GM18505 (cell line): ENCODE data around the gene MYO5A.
A peak's percentile ranks its signal among the peaks of the same experiment; 100 is the strongest.

ENCODE experiments used
- ATAC-seq: cut with Tn5 transposase; IDR thresholded peaks from one replicate; pipeline ENCODE4 v1.9.1; 2021; ENCODE audit not compliant: unreplicated experiment
- POLR2A ChIP-seq: IDR thresholded peaks from 4 replicates; pipeline ENCODE4 v1.6.1; 2011; ENCODE audit warnings: borderline replicate concordance; ENCODE audit not compliant: insufficient read depth, insufficient read length; ENCODE audit errors: extremely low read depth

The MYO5A gene

DNA sequence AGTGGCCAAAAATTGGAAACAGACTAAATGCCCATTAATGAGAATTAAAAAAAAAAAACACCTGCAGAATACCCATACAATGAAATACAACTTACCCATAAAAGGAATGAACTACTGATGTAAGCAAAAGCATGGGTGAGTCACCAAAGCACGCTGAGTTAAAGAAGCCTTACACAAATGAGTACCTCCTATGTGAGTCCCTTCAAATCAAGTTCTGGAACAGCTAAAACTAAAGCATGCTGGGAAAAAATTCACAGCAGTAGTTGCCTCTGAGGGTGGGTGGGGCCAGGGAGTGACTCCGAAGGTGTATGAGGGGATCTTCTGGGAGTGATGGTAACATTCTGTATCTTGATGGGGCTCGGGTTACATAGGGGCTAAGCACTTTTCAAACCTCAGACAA lies 244.5 kb downstream of the MYO5A start:
- TF ChIP-seq POLR2A: no peak
- ATAC-seq: no peak

DNA sequence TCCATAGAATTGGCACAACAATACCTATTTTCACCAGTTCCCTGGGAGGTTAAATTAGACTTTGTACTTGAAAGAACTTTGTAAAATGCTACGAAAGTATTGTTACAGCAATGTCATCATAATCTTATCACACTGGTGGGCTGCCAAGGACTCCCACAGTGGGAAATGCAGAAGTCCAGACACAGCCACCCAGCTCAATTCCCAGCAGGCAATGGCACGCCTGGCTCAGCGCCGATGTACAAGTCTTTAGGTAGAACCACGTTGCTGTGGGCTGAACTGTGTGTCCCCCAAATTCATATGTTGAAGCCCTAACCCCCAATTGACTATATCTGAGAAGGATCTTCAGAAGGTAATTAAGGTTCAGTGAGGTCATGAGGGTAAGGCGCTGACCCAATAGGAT lies 245.4 kb downstream of the MYO5A start:
- no peak for TF ChIP-seq POLR2A
- no peak for ATAC-seq

DNA sequence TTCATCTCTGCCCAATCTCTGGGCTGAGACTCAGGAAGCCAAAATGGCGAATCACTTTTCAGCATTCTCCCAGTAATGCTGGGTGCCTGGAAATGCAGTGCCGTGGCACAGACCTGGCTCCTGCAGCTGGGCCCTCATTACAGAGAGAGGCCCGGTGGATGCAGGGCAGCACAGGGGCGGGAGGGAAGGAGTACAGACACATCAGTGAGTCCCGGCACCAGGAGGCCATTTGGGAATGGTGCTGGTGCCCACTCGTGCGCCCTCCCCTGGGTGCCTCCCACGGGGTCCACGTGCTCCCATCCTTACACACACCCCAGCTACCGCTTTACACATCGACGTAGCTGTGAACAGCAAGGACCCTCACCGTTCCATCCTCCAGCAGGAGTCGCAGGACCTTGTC lies 246.3 kb downstream of the MYO5A start:
- no peak for ATAC-seq
- TF ChIP-seq POLR2A: no peak

DNA sequence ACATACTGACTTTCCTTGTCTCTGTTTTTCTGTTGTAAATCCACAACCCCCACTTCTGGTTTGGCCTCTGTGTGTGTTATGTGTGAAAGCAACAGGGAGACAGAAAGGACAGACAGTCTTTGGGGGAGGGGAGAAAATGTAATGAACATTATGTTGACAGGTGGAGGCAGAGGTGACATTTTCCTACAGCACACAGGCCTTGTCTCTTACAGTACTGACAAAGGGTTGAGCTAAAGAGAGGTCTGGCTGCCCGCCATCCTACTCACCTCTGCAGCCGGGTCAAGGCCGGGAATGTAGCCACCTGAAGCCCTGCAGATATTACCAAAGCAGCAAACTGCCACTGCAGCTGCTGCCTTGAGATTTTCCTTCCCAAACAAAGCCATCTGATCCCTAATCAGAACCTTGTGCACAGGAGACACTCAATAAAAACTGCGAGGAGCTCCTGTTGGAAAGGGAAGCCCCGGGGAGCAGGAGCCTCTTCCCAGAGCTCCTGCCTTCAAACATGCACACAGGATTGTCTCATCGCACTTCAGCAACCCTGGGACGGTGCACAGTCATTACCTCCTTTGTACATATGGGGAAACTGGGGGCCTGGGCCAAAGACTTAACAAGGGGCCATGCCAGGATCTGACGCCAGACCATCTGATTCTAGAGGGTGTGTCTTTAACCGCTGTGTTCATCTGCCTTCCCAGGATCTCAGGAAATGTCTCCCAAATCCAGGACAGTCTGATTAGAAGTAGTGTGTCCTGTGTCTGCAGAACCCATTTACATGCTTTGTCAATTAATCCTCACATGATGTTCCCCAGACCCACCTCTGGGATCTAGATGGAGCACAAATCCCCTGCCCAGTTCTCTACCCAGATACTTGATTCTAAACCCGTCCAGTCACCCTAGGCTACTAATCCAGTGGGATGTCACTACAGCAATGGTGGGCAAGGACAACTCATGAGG lies 247.3 kb downstream of the MYO5A start:
- no peak for ATAC-seq
- TF ChIP-seq POLR2A: no peak

DNA sequence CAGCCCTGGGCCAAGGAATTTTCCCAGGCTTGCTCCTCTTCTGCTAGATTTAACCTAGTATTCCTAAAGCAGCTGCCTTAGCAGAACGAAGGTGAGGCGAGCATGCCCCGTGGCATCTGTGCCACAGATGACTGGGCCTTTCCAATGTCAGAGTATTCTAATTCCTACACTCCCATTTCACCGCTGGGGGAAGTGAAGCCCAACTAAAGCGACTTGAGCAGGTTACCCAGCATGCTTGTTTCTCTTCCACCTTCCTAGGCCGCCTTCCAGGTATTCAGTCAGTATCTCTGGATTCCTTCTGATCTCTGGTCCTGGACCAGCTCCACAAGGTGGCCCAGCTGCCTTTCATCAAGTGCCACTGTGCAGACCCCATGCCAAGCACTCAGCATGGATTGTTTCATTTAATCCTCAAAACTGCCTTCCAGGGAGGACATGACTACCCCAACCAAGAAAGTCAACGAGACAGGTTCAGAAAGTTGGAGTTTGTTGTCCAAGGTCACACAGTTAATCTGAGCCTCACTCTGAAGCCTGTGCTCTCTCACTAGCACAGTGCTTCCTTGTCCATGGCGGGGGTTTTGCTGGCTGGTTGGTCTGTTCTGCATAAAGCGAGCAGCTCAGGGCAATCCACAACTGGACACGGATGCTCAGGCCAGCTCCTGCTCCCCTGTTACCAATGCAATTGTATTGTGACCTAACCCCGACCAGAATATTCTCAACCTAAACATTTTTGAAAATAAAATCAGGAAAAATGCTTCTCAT lies 248.2 kb downstream of the MYO5A start:
- no peak for ATAC-seq
- no peak for TF ChIP-seq POLR2A

DNA sequence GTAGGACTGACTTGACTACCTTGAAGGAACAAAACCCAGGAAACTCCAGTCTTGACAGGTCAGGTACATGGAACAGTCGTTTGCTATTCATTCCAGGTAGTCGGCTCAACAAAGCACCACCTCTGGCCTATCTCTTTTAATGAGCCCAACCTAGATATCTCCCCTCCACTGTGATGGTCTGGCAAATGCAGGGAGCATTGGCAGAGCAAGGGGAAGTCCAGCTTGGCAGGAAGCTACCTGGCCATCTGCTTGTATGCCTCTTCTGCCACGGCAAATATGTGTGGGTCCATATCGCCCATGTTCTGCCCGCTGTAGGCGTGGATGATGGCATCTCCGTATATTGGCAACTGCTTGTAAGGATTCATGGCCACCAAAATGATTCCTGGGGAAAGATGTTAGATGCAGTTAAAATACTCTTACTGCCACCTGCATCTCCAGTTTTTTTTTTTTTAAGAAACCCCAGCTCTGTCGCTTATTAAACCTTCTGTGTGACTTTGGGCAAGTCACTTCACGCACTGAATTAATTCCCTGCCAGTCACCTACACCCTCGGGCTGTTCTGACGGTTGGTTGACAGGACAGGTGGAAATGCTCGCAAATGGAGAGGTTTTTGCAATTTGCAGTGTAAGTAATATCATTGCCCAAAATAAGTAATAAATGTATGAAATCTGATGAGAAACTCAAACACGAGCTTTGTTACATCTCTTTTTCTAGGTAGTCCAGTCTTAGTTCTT lies 249.9 kb downstream of the MYO5A start:
- no peak for TF ChIP-seq POLR2A
- no peak for ATAC-seq

DNA sequence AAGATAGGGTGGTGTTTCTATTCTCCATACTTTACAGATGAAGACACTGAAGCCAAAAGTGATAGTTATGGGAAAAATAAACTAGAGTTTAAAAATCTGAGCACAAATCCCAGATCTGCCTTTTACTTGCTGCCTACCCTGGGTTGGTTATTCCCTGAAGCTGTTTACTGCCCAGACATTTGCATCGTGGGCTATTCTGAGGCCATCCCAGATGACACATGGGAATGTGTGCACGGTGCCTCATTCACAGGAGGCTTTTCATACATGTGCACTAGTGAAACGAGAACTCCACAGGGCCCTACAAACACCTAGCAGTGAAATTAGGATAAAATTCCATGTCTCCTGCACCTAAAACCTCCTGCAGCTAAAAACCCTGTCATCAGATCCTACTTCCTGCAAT lies 250.5 kb downstream of the MYO5A start:
- ATAC-seq: no peak

DNA sequence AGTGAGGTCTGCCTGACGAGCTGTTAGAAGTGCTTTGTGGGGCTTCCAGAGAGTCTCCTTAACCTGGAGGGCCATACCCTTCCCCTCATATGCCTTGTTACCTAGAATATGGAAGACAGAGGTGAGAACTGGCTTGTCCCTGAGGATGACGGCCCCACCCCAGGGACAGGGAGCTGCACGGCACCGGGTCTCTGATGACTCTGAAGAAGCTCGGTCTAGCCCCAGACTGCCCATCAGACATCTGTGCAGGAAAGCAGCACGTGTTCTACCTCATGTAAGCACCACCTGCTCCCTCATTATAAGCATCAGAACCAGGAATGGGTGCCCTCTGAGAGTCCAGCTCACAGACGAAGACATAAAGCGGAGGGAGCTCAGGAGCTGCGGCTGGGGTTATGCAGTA lies 251.1 kb downstream of the MYO5A start:
- no peak for ATAC-seq
- no peak for TF ChIP-seq POLR2A

More for the DNA sequence above, 250.5 kb downstream of the MYO5A start:
- TF ChIP-seq POLR2A: no peak

DNA sequence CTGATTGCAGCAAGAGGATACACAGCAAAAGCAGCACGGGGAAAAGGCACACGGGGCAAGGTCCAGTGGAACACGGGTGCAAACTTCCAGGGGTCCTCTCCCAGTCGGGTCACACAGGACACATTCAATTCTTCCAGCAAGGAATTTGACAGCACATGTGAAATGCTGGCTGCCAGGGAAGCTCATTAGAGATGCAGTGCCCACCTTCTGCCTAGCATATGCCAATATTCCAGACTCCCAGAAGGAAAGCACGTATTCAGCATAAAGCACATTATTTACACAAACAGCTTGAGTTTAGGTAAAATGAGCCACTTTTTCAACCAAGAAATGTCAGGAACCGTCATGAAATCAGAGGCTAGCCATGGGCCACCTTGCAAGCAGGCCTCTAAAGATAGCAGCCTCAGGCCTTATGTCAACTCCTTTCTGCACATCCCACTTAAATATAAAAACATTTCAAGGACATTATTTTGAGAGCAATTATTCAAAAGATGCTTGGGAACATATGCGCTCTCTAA lies 252.4 kb downstream of the MYO5A start:
- no peak for ATAC-seq
- no peak for TF ChIP-seq POLR2A

DNA sequence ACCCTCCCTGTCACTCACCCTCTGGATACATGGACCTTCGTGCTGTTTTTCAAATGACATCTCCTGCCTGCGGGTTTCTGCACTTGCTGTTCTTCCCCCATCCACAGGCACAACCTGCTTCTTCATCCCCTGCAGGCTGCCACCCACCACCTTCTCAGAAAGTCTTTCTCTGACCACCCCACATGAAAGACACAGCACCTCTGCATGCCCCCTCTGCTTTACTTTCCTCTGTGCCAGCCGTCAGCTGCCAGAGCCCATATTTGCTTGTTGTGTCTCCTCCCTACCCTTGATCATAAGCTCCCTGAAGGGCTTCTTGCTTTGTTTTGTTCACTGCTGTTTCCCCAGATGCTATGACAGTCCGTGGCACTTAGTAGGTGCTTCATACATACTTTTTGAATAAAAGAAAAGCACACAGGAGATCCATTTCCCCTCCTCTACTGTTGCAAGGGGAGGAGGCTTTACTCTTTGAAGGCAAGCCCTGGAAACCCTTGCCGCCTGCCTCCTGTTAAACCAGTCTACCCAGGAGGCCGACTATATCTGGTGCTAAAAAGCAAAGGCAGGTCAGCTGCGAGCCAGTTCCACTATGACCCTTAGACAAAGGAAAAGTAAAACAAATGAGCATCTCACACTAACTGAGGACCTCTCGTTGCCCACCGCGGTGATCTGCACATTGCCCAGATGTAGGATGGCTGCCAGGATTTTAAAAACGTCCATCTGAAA lies 265.0 kb downstream of the MYO5A start:
- TF ChIP-seq POLR2A: no peak
- ATAC-seq: no peak

DNA sequence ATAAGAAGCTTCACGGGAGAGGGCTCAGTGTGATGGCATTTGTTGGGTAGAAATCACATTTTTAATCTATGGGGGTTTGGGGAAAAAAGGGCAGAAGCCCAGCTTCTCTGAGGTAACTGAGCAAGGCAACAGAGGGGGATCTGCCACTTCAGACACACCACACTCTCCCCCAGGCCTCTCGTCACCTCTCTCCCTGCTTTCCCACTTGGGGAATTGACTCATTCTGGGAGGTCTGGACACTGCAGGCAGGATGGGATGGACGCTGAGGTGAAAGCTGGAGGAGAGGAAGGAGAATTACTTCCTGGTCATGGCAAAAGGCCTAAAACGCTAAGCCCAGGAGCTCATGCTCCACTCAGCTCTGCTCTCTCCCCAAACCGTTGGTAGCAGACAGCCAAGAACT lies 266.3 kb downstream of the MYO5A start:
- TF ChIP-seq POLR2A: no peak

DNA sequence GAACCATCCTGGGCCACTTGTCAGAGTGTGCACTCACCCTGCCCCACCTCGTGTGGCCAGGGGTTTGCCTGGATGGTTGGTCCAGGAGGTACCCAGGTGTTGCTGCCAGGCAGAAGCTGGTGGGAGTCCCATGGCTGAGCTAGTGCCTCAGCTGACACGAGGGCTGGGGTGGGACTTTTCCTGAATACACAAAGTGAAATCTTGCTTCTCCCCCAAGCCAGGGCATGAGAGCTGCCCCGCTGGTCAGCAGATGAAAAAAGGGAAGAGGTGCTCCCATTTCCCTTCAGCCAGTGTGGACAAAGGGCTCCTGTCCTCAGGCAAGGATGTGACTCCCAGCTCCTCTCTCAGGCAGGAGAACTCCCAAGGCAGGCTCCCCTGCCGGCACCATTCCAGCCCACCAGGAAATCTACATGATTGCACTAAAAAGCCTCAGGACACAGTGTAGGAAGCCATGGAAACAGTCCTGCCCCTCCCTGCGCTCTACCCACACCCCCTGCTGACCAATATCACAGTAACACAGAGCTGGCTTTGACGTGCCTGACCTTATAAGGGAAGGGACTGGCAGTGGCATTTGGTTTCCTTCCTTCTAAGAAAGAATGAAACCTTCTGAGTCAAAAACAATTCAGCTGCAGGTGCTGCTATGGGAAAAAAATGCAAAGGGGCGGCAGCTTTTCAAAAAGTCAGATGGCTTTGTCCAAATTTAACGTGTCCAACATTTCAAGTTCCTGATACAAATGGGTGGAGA lies 267.0 kb downstream of the MYO5A start:
- TF ChIP-seq POLR2A: peak; percentile 37
- peak; percentile 98 for ATAC-seq

More for the DNA sequence above, 266.3 kb downstream of the MYO5A start:
- no peak for ATAC-seq
